ENCODE results near the gene COQ7. TPM values are rescaled to one million over a fixed set of nuclear protein-coding genes. Genes with fewer than 3 reads are reported as not detected.

Gene COQ7
- total RNA-seq, 2 donors from 2014 or later: 20.4 to 22.0 TPM

GRCh38 chr16:19127205-19127604, 59.8 kb downstream of the COQ7 start:
- H3K27ac ChIP-seq (ENCODE audit: low read depth, low read length): no peak overlapping the region
- WGBS, 2 experiments (ENCODE audit: insufficient coverage in 1 of 2, insufficient read length in 1 of 2): 91 to 93% methylated on average over 3 of the region's 3 CpGs

GRCh38 chr16:19127674-19128131, 60.3 kb downstream of the COQ7 start:
- H3K9me3 Mint-ChIP-seq: peaks cover 19% of the 10 kb centered on the region
- no peak overlapping the region for H3K27ac Mint-ChIP-seq
- Histone ChIP-seq H3K27me3 (ENCODE audit: control insufficient read depth, insufficient read depth, low read length, poor library complexity, severe bottlenecking) (no peaks in the 10 kb centered on the region), H3K4me3 (ENCODE audit: low read length) (no peak overlapping the region), H3K27ac (ENCODE audit: low read depth, low read length) (no peak overlapping the region), H3K4me1 (ENCODE audit: control insufficient read depth, insufficient read depth, low read length) (peaks cover 3% of the 10 kb centered on the region), H3K9ac (ENCODE audit: extremely low read depth, low read length, poor library complexity, severe bottlenecking) (no peak overlapping the region), H3K36me3 (ENCODE audit: control insufficient read depth, insufficient read depth, low read length) (no peaks in the 10 kb centered on the region), H3K9me3 (ENCODE audit: control insufficient read depth, low read length) (peaks cover 16% of the 10 kb centered on the region)
- 88 to 90% methylated on average over 2 to 3 of the region's 3 CpGs for WGBS, 2 experiments (ENCODE audit: insufficient coverage in 1 of 2, insufficient read length in 1 of 2)
- peaks cover 19% of the 10 kb centered on the region for H3K4me1 Mint-ChIP-seq
- no peak overlapping the region for H3K4me3 Mint-ChIP-seq
- DNase-seq: no peak
- peaks cover 2% of the 10 kb centered on the region for H3K36me3 Mint-ChIP-seq (ENCODE audit: low read depth)
- H3K27me3 Mint-ChIP-seq (ENCODE audit: insufficient read depth): no peaks in the 10 kb centered on the region
- no peak for TF ChIP-seq CTCF (conservative IDR thresholded peaks at IDR 0.05)

More at GRCh38 chr16:19127205-19127604, 59.8 kb downstream of the COQ7 start:
- no peak for DNase-seq
- Mint-ChIP-seq H3K36me3 (ENCODE audit: low read depth) (peaks cover 2% of the 10 kb centered on the region), H3K4me3 (no peak overlapping the region), H3K27ac (no peak overlapping the region), H3K4me1 (peaks cover 19% of the 10 kb centered on the region), H3K27me3 (ENCODE audit: insufficient read depth) (no peaks in the 10 kb centered on the region), H3K9me3 (peaks cover 19% of the 10 kb centered on the region)
- no peaks in the 10 kb centered on the region for H3K27me3 ChIP-seq (ENCODE audit: control insufficient read depth, insufficient read depth, low read length, poor library complexity, severe bottlenecking)
- H3K36me3 ChIP-seq (ENCODE audit: control insufficient read depth, insufficient read depth, low read length): no peaks in the 10 kb centered on the region
- peaks cover 3% of the 10 kb centered on the region for H3K4me1 ChIP-seq (ENCODE audit: control insufficient read depth, insufficient read depth, low read length)
- H3K9ac ChIP-seq (ENCODE audit: extremely low read depth, low read length, poor library complexity, severe bottlenecking): no peak overlapping the region
- H3K9me3 ChIP-seq (ENCODE audit: control insufficient read depth, low read length): peaks cover 16% of the 10 kb centered on the region
- TF ChIP-seq CTCF (conservative IDR thresholded peaks at IDR 0.05): no peak
- no peak overlapping the region for H3K4me3 ChIP-seq (ENCODE audit: low read length)

- Histone ChIP-seq H3K9ac (ENCODE audit: extremely low read depth, low read length, poor library complexity, severe bottlenecking) (no peak overlapping the region), H3K27ac (ENCODE audit: low read depth, low read length) (no peak overlapping the region), H3K4me1 (ENCODE audit: control insufficient read depth, insufficient read depth, low read length) (peaks cover 3% of the 10 kb centered on the region), H3K36me3 (ENCODE audit: control insufficient read depth, insufficient read depth, low read length) (no peaks in the 10 kb centered on the region), H3K9me3 (ENCODE audit: control insufficient read depth, low read length) (peaks cover 16% of the 10 kb centered on the region), H3K27me3 (ENCODE audit: control insufficient read depth, insufficient read depth, low read length, poor library complexity, severe bottlenecking) (no peaks in the 10 kb centered on the region), H3K4me3 (ENCODE audit: low read length) (no peak overlapping the region)
- Mint-ChIP-seq H3K27ac (no peak overlapping the region), H3K4me1 (peaks cover 19% of the 10 kb centered on the region), H3K36me3 (ENCODE audit: low read depth) (peaks cover 2% of the 10 kb centered on the region), H3K4me3 (no peak overlapping the region), H3K27me3 (ENCODE audit: insufficient read depth) (no peaks in the 10 kb centered on the region), H3K9me3 (peaks cover 19% of the 10 kb centered on the region)
- DNase-seq: no peak
- WGBS, 2 experiments (ENCODE audit: insufficient coverage in 1 of 2, insufficient read length in 1 of 2): 72 to 83% methylated on average over 4 to 6 of the region's 7 CpGs
- no peak for TF ChIP-seq CTCF (conservative IDR thresholded peaks at IDR 0.05)
Measured at GRCh38 chr16:19128454-19129200, 61.2 kb downstream of the COQ7 start.

Other genes with a start within 250 kb of the COQ7 start
- 100 to 1,000 TPM; 100 to 113 TPM for gene SMG1, start 141.2 kb upstream of the COQ7 start, total RNA-seq
- gene TMC7, start 83.7 kb upstream of the COQ7 start, total RNA-seq: 10 to 100 TPM; 14.9 to 16.6 TPM
- 10 to 100 TPM; 13.4 to 19.3 TPM for gene ITPRIPL2, start 46.4 kb downstream of the COQ7 start, total RNA-seq
- gene SYT17, start 100.6 kb downstream of the COQ7 start, total RNA-seq: 10 to 100 TPM; 11.2 to 11.5 TPM
- gene CLEC19A, start 218.1 kb downstream of the COQ7 start, total RNA-seq: 1 to 10 TPM; 1.6 to 1.9 TPM